ENCODE measurements around the gene UNC5A. TPM values are rescaled to one million over a fixed set of nuclear protein-coding genes. Genes with fewer than 3 reads are reported as not detected.

The UNC5A gene
- total and polyA plus RNA-seq, 10 of the 15 experiments (the other 5 are each of a cell fraction or from before 2014, with no cell fraction given): not detected

- TF ChIP-seq ZNF592 (IDR thresholded peaks at IDR 0.05): no peak
These were observed 46.4 kb downstream of the UNC5A start (continued) for GRCh38 chr5:176856746-176857145.

GRCh38 chr5:176857216-176857893 lies 47.0 kb downstream of the UNC5A start:
- in situ Hi-C loops (cut with MboI) (no loop called here), intact Hi-C loops (cut with micrococcal nuclease; ENCODE audit: unreplicated experiment) (no loop called here)
- no peaks in the 10 kb centered on the region for H4K20me1 ChIP-seq (ENCODE audit: control insufficient read depth, insufficient read depth)
- H3K4me3 ChIP-seq: no peak overlapping the region
- no peak for FAIRE-seq
- H3K4me1 ChIP-seq (ENCODE audit: control insufficient read depth, insufficient read depth, low read length): no peaks in the 10 kb centered on the region
- H2AFZ ChIP-seq (ENCODE audit: control insufficient read depth, low read depth, low read length): no peak overlapping the region
- ChIA-PET RAD21 (ENCODE audit: unreplicated experiment) (interaction anchor here (0.9 kb wide), 1 partner anchor 197 kb away, joined by 3 read pairs; no protein-coding TSS in a partner anchor), SMC1A (ENCODE audit: uncharacterized antibody, unreplicated experiment) (no interaction called here), CTCF (no interaction called here), POLR2A (no interaction called here)
- H3K36me3 ChIP-seq (ENCODE audit: control insufficient read depth in 2 of 2, insufficient read depth in 2 of 2, low read length in 1 of 2): no peaks in the 10 kb centered on the region
- no TSS peak for BruUV-seq (replicated peaks)
- no peaks in the 10 kb centered on the region for H3K79me2 ChIP-seq (ENCODE audit: control insufficient read depth, insufficient read depth, low read length)
- peaks cover 0 to 3% of the 10 kb centered on the region in 2 experiments; a peak in 3 of 4 replicates for H3K27me3 ChIP-seq (replicated peaks in 1 of 2; ENCODE audit: control insufficient read depth in 2 of 2, insufficient read depth in 2 of 2, low read length in 1 of 2)
- H3K9ac ChIP-seq (ENCODE audit: control insufficient read depth, insufficient read depth, low read length): no peak overlapping the region
- H3K4me2 ChIP-seq (ENCODE audit: control insufficient read depth, insufficient read depth): no peak overlapping the region
- H3K27ac ChIP-seq (ENCODE audit: control insufficient read depth, insufficient read depth): no peak overlapping the region
- no peak for DNase-seq (ENCODE audit: low read depth, low spot score)
- ATAC-seq: no peak
- 21% methylated on average over 19 of the region's 19 CpGs for WGBS (ENCODE audit: insufficient coverage, insufficient replicate concordance, low lambda C conversion rate, missing lambda C conversion rate)
- no peaks in the 10 kb centered on the region for H3K9me3 ChIP-seq (replicated peaks; ENCODE audit: control insufficient read depth, insufficient read depth, low read length)
- TF ChIP-seq KAT2A (conservative IDR thresholded peaks at IDR 0.05; ENCODE audit: control insufficient read depth, low read depth, low read length) (no peak), JUNB (IDR thresholded peaks at IDR 0.05) (no peak), SP1 (IDR thresholded peaks at IDR 0.05; ENCODE audit: low read depth, low read length) (no peak), MYC (IDR thresholded peaks at IDR 0.05; ENCODE audit: insufficient read depth, insufficient read length, insufficient replicate concordance, low read length, severe bottlenecking) (no peak), RAD21 (IDR thresholded peaks at IDR 0.05; ENCODE audit: insufficient read depth, low read depth, low read length) (no peak), CHD4 (IDR thresholded peaks at IDR 0.05) (no peak), STAT1 (conservative IDR thresholded peaks at IDR 0.05) (no peak), REST (IDR thresholded peaks at IDR 0.05; ENCODE audit: low read depth, low read length) (no peak), BCL3 (IDR thresholded peaks at IDR 0.05; ENCODE audit: borderline replicate concordance, insufficient read depth, low read depth, low read length, poor library complexity, severe bottlenecking) (no peak), ATF3 (IDR thresholded peaks at IDR 0.05; ENCODE audit: borderline replicate concordance, extremely low read depth, low read depth, low read length) (no peak), ZBED1 (IDR thresholded peaks at IDR 0.05; ENCODE audit: borderline replicate concordance) (no peak)

All from GM12878 (cell line).